HG03039 (cell line): ENCODE data around the gene FXN.
"Not testable (repeated sequence)": the region's sequence is repeated elsewhere in the genome, so short reads cannot be mapped to it uniquely, and the experiment has no call there.

Source experiments
- ATAC-seq: cut with Tn5 transposase; IDR thresholded peaks from one replicate; pipeline ENCODE4 v1.9.1; 2021; ENCODE audit warnings: mild to moderate bottlenecking, moderate library complexity; ENCODE audit not compliant: unreplicated experiment

The FXN gene

DNA sequence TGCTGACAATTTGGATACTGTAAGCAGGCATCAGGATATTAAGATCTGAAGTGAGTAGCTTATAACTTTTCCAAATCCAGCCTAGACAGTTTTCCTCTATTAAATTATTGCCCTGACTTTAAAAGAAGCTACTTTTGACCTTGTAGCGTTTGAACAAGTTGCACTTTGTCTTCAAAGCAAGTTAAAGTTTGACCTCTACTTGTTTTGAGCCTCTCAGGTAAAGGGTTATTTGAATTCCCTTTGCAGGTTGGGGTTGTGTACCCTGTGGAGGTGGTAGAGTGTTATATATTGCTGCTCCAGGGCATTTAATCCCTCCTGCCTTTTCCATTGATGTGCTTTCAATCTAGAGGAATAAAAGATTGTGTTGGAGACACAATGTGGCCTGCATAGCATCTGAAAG is 30.1 kb downstream of the FXN start:
- ATAC-seq, result no peak

DNA sequence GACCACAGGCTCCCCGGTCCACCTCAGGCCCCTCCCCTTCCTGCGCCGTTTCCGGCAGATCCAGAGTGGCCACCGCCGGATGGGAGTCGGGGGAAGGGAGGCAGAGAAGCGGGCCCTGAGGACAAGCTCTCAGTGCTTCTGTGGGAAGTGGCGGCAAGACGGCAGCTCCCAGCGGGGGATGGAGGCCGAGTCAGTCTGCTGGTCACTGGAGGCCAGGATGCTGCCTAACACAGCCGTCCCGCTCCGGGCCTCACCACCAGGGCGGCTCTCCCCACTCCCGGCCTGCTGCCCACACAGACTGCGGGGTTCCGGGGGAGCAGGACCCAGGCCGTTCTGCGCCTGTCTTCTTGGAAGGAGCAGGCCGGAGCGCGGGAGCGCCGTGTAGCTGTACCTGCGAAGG is 31.4 kb downstream of the FXN start:
- ATAC-seq, result no peak

DNA sequence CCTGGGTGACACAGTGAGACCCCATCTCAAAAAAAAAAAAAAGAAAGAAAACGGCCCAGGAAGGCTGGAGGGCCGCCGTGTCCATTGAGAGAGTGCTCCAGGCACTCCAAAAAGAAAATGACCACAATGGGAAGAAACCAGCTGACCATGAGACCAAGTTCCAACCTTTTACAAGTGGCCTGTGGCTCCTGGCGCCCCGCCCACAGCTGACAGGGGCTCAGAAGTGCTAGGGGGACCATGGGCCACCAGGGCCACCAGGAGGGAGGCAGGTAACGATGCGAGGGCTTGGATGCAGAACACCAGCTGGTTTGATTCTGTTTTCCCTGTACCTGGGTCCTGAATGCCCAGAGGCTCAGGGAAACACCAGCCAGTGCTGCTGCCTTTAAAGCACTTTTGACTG is 34.6 kb downstream of the FXN start:
- ATAC-seq, result no peak

DNA sequence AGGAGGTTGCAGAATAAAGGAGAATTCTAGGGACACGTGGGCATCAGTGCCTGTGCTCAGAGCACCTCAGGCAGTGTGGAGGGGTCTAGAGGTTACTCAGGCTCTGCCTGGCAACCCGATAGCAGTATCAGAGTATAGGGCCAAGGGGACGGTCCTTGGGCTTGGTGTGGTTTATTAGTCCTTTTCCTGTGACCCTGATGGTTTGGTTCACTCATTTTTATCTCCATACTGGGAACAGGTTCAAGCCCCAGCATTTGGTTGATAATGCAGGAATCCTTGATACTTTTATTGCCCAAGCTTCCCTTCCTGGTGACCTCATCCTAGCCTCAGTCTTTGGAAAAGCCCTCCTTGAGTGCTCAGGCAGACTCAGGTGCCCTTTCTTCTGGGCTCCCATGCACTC is 35.5 kb downstream of the FXN start:
- ATAC-seq, result no peak

DNA sequence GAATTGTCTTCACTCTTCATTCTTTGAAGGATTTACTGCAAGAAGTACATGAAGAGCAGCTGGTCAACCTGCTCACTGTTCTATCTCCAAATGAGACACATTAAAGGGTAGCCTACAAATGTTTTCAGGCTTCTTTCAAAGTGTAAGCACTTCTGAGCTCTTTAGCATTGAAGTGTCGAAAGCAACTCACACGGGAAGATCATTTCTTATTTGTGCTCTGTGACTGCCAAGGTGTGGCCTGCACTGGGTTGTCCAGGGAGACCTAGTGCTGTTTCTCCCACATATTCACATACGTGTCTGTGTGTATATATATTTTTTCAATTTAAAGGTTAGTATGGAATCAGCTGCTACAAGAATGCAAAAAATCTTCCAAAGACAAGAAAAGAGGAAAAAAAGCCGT is 37.6 kb downstream of the FXN start:
- ATAC-seq, result no peak

DNA sequence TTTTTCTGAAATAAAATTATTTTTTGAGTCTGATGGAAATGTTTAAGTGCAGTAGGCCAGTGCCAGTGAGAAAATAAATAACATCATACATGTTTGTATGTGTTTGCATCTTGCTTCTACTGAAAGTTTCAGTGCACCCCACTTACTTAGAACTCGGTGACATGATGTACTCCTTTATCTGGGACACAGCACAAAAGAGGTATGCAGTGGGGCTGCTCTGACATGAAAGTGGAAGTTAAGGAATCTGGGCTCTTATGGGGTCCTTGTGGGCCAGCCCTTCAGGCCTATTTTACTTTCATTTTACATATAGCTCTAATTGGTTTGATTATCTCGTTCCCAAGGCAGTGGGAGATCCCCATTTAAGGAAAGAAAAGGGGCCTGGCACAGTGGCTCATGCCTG is 39.2 kb downstream of the FXN start:
- ATAC-seq, result no peak

DNA sequence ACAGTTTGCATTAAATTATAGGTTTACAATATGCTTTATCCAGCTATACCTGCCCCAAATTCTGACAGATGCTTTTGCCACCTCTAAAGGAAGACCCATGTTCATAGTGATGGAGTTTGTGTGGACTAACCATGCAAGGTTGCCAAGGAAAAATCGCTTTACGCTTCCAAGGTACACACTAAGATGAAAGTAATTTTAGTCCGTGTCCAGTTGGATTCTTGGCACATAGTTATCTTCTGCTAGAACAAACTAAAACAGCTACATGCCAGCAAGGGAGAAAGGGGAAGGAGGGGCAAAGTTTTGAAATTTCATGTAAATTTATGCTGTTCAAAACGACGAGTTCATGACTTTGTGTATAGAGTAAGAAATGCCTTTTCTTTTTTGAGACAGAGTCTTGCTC is 41.0 kb downstream of the FXN start:
- ATAC-seq, result no peak

DNA sequence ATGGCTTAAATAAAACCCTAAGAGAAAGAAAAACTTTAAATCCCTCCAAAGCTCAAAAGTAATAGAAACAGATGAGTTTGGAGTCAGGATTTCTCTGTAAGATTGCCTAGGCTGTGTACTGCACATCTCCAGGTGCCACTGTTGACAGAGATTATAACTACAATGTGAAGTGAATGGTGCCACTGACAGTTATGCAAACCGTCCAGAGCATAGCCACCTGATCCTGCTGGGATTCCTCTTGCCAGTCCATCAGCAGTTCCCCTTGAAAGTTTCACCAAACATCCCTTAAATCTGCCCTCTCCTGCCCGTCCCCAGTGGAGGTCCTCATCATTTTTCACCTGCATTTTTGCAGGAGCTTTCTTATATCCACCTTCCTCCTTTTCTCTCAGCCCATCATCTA is 42.5 kb downstream of the FXN start:
- no peak for ATAC-seq

DNA sequence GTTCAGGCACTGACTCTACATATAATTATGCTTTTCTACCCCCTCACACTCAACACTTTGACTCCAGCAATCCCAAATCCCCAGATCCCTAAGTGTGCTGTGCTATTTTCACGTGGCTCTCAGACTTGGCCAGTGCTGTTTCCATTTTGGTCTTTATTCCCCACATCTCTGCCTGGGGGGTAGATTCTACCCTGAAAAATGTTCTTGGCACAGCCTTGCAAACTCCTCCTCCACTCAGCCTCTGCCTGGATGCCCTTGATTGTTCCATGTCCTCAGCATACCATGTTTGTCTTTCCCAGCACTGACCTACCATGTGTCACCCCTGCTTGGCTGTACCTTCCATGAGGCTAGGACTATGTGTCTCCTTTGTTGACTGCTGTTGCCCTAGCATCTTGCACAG is 43.0 kb downstream of the FXN start:
- no peak for ATAC-seq

DNA sequence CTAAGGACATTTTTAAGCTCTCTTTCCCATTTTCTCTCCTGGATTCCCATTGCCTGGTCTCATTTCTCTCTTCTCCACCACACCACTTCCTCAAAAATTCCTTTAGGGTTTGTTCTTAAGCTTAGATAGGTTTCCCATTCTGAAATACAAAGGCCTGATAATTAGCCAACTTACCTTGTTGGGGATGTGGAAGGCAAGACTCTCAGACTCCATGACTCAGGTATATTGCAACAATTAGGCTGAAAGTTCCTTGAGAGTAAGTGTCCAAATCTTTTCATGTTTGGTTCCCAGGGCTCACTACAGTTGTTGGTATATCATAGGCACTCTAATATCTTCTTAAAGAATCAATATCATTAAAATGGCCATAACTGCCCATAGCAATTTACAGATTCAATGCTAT is 43.6 kb downstream of the FXN start:
- no peak for ATAC-seq

DNA sequence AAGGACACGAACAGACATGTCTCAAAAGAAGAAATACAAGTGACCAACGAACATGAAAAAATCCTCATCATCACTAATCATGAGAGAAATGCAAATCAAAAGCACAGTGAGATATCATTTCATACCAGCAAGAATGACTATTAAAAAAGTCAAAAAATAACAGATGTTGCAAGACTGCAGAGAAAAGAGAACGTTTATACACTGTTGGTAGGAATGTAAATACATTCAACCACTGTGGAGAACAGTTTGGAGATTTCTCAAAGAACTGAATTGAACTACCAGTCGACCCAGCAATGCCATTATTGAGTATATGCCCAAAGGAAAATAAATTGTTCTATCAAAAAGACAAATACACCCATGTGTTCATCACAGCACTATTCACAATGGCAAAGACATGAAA is 45.7 kb downstream of the FXN start:
- ATAC-seq, result no peak

DNA sequence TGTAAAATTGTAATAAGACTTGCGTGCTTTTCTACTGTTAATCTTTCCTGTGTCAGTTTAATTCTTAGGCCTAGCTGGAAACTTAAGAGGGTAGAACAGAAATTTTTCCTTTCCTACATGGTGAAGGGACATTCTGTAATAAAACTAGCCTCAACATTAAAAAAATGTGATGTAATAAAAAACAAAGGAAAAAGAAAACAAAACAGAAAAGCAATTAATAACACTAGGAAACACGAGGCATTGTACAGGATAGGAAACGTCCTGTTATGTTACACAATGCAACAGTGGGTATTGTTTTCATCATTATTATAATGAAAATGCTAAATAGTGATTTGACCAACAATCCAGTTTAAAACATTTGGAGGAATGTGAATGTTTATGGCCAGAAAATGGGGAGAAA is 47.8 kb downstream of the FXN start:
- no peak for ATAC-seq

DNA sequence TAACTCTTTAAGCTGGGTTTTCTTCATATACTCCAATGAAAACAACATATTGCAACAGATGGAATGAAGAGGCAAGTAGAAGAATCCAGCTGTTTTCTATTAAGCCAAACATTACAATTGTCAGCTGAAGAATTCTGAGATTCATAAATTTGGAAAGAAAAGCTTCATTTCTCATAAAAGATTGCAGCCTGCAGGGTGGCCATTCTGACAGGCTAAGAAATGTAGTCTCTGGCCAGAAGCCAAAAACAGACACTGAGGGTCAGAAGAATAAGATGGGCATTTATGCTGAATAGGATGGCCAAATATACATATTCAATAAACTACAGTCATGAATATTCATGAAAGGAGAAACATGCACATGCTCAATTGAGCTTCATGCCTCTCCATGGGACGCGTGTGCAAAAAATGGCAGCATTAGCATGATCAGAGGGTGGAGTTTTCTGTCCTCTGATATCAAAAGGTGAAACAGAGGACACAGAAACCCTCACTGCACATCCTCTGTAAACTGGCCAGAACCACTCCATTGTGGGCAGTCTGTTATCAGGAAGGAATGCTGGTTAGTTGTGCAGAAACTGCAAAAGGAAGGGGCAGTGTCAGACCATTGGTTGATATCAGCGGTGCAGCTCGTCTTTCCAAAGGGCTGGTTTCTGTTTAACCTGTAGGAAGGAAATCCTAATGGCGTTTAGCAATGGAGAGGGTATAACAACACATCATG is 50.2 kb downstream of the FXN start:
- no peak for ATAC-seq

DNA sequence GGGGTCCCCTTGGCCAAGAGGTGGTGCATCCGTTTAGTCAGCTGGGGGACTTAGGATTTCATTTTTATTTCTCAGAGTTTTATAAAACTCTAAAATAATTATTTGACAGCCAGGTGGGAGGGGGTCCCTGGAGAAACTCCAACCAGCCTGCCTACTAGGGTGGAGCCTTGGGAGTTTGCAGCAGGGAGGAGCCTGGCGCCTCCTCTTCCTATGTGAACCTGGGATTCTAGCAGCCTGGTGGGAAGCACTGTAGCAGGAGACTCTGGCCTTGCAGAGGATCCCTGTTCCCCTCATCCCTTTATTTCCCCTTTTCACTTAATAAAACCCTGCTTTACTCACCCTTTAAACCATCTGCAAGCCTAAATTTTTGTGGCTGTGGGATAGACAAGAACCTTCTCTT is 50.8 kb downstream of the FXN start:
- ATAC-seq, result no peak

DNA sequence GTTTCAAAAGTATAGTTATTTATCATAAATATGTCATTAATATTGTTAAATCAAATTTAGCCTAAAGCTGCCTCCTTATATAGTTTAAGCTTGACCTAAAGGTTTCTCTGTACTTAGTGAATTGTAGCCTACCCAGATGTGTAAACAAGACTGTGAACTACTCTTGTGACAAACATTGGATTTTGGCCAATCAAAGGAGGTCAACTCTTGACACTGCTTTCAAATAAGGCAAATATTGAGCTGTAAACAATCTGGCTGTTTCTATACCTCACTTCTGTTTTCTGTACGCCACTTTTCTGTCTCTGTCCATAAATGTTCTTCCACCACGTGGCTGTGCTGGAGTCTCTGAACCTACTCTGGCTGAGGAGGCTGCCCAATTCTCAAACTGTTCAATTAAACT is 51.2 kb downstream of the FXN start:
- ATAC-seq, result no peak

DNA sequence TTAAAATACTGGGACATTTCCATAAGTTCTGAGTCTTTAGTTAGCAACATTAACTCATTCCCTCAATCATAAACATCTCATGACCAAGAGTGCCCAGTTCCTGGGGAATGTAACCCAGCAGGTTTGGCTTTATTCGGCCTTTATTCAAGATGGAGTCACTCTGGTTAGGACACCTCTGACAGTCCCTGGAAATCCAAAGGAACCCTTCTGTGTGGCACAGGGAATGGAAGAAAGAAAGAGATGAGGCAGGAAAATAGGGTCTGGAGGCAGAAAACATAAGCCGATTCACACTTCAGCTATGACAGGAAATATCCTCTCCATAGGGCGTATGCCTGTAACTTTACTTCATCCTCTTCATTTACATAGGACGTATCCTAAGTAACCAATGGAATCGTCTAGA is 53.5 kb downstream of the FXN start:
- no peak for ATAC-seq

DNA sequence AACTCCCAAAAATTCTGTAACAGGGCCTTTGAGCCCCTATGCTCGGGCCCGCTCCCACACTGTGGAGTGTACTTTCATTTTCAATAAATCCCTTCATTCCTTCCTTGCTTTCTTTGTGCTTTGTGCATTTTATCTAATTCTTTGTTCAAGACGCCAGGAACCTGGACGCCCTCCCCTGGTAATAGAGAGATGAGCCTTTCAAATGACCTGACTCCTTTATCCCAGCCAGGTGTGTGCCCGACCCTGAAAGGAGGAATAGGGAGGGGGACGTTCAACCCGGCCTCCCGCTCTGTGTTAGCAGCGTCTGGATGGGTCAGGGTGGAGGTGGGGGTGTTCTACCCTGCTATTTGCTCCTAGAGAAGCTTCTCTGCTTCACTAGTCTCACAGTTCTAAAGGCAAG is 53.9 kb downstream of the FXN start:
- ATAC-seq, result no peak

DNA sequence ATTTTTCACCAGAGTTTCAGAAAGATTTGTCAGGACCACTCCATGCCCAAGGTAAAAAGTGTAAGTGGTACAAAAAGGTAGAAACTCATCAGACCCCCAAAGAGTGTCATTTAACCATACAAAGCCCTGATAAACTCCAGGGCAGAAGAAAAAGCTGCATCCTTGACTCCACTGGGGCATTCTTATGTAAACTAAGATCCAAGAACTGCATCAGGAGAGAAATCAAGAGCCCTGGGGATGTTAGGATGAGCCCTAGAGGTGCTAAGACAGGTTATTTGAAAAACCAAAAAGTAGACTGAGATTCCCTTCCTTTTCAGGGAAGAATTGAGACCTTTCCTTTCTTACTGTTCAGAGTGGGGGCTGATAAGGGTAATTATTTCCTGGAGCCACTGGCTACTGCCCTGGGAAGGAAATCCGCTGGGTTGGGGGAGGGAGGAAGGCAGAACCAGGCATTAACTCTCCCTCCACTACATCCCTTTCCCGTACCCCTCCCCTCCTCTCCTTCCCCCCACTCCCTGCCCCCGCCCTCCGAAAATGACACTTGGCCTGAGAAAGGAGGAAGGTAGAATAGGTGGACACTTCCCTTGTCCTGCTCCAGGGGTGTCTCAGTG is 54.7 kb downstream of the FXN start:
- ATAC-seq, result no peak

DNA sequence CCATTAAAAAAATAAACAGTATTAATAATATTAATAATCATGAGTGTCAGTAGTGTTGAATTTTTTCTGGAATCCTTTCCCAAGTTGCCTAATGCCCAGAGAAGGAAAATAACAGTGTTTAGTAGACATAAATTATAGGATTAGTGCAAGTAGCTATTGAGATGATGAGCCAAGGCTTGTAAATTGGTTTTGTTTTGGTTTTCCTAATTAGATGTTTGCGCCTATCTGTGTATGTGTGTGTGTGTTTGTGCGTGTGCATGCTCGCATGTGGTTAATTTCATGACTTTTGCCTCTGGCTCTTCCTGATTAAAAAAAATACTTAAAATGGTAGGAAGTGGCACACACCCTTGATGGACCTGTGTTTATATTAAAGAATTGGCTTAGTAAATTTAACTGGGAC is 55.4 kb downstream of the FXN start:
- ATAC-seq, result no peak

DNA sequence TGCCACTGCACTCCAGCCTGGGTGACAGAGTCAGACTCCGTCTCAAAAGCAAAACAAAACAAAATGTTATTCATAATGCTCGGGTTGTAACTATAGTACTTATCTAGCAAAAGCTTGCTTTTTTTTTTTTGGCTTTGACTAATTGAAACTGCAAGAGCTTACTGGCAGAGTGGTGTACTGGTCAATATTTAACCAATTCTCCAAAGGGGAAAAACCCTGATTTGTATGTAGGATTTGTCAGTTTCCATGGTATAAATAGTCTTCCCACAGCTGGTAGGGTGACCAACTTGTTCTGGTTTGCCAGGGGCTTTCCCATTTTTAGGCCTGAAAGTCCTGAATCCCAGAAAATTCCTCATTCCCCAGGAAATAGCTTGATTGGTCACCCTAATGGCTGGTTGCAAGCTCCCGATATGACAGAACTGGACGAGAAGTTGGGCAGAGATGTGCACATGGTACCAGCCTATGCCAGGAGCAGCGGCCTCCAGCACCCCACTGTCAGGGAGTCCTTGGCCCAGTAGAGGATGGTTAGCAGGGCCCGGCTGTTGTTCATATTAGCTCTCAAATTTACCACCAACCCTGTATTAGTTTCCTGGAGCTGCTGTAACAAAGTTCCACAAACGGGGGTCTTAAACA is 58.0 kb downstream of the FXN start:
- no peak for ATAC-seq

DNA sequence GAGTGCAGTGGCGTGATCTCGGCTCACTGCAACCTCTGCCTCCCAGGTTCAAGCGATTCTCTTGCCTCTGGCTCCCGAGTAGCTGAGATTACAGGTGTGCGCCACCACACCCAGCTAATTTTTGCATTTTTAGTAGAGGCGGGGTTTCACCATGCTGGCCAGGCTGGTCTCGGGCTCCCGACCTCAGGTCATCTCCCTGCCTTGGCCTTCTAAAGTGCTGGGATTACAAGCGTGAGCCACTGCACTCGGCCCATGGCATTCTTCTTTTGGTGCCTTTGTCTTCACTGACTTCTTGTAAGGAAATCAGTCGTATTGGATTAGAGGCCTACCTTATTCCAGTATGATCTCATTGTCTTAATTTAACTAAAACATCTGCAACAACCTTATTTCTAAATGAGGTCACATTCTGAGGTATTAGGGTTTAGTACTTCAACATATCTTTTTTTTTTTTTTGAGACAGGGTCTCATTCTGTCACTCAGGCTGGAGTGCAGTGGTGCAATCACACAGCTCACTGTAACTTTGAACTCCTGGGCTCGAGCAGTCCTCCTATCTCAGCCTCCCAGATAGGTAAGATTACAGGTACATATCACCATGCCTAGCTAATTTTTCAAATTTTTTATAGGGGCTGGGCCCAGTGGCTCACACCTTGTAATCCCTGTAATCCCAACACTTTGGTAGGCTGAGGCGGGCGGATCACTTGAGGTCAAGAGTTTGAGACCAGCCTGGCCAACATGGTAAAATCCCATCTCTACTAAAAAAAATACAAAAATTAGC is 59.0 kb downstream of the FXN start:
- ATAC-seq, result not testable (repeated sequence)

DNA sequence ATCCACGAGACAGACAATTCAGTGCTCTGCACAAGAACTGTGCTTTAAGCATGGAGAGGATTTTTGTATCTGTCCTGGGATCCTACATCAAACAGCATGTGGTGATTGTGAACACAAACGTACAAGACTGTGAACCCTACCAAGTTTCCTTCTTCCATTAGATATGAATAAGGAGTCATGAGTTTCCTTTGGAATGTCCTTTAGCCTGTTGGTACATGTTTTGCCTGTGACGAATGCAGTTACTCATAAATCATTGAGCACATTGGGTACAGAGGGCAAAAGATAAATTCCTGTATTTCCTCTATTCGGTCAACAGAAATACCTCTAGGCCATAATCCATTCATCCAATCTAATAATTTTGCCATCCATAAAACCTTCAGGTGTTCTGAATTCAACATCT is 61.5 kb downstream of the FXN start:
- no peak for ATAC-seq
